ENCODE measurements around the gene SPATA24. TPM values are rescaled to one million over a fixed set of nuclear protein-coding genes. Genes with fewer than 3 reads are reported as not detected.

The SPATA24 gene
- total RNA-seq, 3 donors from 2014 or later, result 3.0 to 4.5 (median 3.4) TPM

DNA sequence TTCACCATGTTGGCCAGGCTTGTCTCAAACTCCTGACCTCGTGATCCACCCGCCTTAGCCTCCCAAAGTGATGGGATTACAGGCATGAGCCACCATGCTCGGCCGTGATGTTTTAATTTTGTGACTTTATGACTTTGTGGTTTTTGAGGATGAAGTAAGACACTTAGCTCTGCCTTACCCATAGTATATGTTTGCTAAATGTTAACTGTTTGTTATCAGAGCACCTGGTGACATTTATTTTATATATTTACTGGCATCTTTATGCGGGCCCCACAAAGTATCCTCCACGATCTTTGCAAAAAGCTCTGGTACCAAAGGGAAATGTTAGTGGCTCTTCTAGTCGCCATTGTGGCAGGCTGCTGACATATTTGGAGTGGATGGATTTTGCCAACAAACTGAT is 27.5 kb downstream of the SPATA24 start:
- Histone ChIP-seq H3K4me1 (ENCODE audit: low read depth) (peaks cover 3% of the 10 kb centered on the region), H3K36me3 (ENCODE audit: low read depth) (no peaks in the 10 kb centered on the region), H3K9me3 (no peaks in the 10 kb centered on the region), H3K4me3 (no peak overlapping the region)
- intact Hi-C loops (cut with DNase I, micrococcal nuclease), result no loop called here
- DNase-seq, result no peak
- ATAC-seq, result no peak
- TF ChIP-seq, protein P1, sequence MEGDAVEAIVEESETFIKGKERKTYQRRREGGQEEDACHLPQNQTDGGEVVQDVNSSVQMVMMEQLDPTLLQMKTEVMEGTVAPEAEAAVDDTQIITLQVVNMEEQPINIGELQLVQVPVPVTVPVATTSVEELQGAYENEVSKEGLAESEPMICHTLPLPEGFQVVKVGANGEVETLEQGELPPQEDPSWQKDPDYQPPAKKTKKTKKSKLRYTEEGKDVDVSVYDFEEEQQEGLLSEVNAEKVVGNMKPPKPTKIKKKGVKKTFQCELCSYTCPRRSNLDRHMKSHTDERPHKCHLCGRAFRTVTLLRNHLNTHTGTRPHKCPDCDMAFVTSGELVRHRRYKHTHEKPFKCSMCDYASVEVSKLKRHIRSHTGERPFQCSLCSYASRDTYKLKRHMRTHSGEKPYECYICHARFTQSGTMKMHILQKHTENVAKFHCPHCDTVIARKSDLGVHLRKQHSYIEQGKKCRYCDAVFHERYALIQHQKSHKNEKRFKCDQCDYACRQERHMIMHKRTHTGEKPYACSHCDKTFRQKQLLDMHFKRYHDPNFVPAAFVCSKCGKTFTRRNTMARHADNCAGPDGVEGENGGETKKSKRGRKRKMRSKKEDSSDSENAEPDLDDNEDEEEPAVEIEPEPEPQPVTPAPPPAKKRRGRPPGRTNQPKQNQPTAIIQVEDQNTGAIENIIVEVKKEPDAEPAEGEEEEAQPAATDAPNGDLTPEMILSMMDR (IDR thresholded peaks at IDR 0.05), result no peak

DNA sequence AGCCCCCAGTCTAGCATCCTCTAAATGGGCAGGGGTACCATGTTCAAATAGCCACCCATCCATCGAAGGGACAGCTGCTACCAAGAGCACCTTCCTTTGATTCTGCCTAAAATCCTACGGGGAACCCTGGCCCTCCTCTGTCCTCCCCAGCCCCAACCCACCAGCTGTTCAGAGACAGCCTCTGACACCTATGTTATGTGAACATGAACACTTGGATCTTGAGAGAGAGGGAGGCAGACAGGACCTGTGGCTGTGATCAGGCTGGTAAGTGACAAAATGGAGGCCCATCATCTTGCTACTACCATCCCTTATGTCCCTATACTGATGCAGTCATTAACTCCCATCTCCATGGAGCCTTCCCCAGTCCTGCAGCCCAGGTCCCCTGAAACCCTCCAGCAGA is 29.0 kb downstream of the SPATA24 start:
- no peak for DNase-seq
- ATAC-seq, result no peak
- TF ChIP-seq, protein P1 (IDR thresholded peaks at IDR 0.05), result no peak
- H3K9me3 ChIP-seq, result no peaks in the 10 kb centered on the region
- intact Hi-C loops (cut with DNase I, micrococcal nuclease), result no loop called here
- no peaks in the 10 kb centered on the region for H3K36me3 ChIP-seq (ENCODE audit: low read depth)
- peaks cover 3% of the 10 kb centered on the region for H3K4me1 ChIP-seq (ENCODE audit: low read depth)
- no peak overlapping the region for H3K4me3 ChIP-seq

DNA sequence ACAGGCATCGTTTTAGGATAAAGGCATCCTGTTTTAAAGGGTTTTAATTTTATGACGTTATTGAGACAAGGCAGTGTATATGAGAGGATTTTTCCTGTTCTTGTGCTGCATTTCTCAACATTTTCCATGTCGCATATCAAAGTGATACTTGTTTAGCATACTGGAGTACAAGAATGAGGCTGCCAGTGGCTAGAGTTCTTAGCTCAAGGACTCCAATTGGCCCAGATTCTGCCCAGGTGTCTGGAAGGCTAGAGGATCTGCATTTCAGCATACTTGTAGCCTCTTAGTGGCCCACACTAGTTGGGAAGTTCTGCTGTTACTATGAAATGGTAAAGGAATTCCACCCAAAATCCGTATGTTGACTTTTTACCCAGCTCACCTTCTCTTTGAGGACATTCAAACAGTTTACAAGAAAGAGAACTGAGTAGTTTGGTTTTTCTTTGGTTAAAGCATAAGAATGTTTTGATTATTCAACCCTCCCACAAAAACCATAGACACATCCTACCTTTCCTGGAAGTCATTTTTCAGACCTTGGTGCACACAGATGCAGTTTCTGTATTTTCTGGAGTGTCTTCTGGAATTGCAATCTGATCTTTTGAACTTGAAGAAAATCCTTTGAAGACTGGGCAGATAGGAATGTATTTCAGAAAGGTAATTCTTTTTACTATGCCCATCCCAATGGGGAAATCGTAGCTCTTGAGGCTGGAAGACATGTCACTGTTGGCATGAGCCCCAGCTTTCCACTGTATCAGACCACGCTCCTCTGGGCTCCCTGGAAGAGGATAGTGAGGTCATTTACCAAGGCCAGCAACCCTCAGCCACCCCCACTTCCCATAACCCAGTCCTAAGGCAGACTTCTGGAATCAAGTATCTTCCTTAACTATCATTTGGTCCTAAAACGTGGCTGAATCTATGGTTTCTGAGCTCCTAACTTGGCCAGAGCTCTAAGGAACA is 32.1 kb downstream of the SPATA24 start:
- DNase-seq (no peak), ATAC-seq (no peak)
- no peaks in the 10 kb centered on the region for H3K36me3 ChIP-seq (ENCODE audit: low read depth)
- TF ChIP-seq, protein P1 (IDR thresholded peaks at IDR 0.05), result no peak
- H3K4me1 ChIP-seq (ENCODE audit: low read depth), result peaks cover 3% of the 10 kb centered on the region
- intact Hi-C loops (cut with DNase I, micrococcal nuclease), result no loop called here
- H3K4me3 ChIP-seq, result no peak overlapping the region
- no peaks in the 10 kb centered on the region for H3K9me3 ChIP-seq

DNA sequence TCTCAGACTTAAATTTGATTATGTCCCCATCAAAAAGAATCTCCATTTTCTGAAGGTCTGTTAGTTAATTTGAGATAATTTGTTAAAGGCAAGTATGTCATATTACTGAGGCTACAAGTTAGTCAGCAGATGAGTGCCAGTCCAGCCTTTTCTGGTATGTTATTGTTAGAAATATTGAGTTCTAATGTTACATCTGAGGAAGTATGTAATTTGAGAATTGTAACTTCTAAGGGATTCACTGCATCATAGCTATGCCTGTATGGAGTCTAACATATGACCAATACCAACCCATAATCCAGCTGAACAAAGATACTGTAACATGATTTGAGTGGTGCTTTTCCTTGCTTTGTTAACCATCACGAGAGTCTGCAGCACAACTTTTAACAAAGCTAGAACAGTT is 34.7 kb downstream of the SPATA24 start:
- ATAC-seq (no peak), DNase-seq (no peak)
- Histone ChIP-seq H3K9me3 (no peaks in the 10 kb centered on the region), H3K4me3 (no peak overlapping the region), H3K4me1 (ENCODE audit: low read depth) (no peaks in the 10 kb centered on the region), H3K36me3 (ENCODE audit: low read depth) (no peaks in the 10 kb centered on the region)
- intact Hi-C loops (cut with DNase I, micrococcal nuclease), result no loop called here
- TF ChIP-seq, protein P1 (IDR thresholded peaks at IDR 0.05), result no peak

DNA sequence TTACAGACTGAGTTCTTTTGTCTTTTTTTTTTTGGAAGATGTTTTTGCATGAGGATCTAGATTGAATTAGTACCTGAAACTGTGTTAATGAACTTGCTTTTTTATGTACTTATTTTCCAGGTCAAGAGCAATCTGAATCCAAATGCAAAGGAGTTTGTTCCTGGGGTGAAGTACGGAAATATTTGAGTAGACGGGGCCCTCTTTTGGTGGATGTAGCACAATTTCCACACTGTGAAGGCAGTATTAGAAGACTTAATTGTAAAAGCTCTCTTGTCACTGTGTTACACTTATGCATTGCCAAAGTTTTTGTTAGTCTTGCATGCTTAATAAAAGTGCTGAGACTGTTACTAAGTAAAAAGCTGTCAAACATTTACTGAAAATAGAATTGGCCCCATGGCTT is 35.3 kb downstream of the SPATA24 start:
- TF ChIP-seq, protein P1 (IDR thresholded peaks at IDR 0.05), result no peak
- Histone ChIP-seq H3K36me3 (ENCODE audit: low read depth) (no peaks in the 10 kb centered on the region), H3K4me3 (no peak overlapping the region), H3K4me1 (ENCODE audit: low read depth) (no peaks in the 10 kb centered on the region), H3K9me3 (no peaks in the 10 kb centered on the region)
- DNase-seq (no peak), ATAC-seq (no peak)
- intact Hi-C loops (cut with DNase I, micrococcal nuclease), result no loop called here

Measured in mucosa of descending colon (tissue), 3 donors.